ENCODE measurements around the gene PARN.
"Not testable (repeated sequence)": the region's sequence is repeated elsewhere in the genome, so short reads cannot be mapped to it uniquely, and the experiment has no call there.

Gene PARN

DNA sequence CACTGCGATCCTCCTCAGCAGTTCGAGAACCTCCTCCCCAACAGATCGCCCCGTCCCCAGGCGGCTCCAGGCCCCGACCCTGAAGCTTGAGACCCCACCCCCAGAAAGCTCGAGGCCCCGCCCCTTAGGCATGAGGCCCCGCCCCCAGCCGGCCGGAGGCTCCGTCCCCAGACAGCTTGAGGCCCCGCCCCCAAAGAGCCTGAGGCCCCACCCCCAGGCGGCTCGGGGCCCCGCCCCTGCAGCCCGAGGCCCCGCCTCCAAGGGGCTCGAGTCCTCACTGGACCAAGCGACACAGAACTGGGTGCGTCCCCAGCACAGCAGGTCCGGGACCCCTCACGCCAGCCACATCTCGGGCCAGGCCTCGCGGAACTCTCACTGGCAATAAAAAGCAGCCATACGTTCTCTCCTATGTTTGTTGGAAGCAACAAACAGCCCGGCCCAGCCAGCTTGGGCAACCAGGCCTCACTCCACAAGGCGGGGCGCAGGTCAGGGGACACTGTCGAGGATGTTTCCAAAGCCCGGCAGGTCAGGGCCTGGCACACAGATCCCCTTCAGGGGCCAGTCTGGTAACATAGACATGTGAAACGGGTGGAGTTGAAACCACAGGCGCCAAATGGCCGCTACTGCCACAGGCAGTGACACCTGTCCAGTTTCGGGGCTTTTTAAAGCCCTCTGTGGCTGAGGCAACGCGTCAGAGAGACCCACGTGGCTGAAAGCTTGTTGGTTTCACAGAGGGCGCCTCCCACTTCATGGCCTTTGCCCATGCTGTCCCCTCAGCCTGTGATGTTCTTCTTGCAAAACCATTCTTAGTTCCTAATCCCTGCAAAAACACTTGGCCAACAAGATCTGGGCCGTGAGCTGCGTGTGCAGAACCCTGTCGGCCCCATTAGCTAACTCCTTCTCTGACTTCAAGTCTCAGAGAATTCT lies 224.2 kb downstream of the PARN start:
- in situ Hi-C loops (cut with MboI; ENCODE audit: low sequenced_read_pairs), result no loop called here

DNA sequence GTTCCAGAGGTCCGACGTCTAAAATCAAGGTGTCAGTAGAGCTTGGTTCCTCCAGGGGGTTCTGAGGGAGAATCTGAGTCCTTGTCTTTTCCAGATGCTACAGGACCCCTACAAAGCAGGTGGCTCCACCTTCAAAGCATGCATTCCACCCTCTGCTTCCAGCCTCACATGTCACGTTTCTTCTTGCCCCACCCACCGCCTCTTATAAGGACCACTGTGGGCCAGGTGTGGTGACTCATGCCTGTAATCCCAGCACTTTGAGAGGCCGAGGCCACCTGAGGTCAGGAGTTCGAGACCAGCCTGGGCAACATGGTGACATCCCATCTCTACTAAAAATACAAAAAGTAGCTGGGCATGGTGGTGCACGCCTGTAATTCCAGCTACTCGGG lies 227.1 kb downstream of the PARN start:
- in situ Hi-C loops (cut with MboI; ENCODE audit: low sequenced_read_pairs), result not testable (repeated sequence)

GRCh38 chr16:14402114-14403000 lies 227.7 kb downstream of the PARN start:
- in situ Hi-C loops (cut with MboI; ENCODE audit: low sequenced_read_pairs), result not testable (repeated sequence)

- in situ Hi-C loops (cut with MboI; ENCODE audit: low sequenced_read_pairs), result not testable (repeated sequence)
Observed at GRCh38 chr16:14401711-14402061, 228.4 kb downstream of the PARN start.

DNA sequence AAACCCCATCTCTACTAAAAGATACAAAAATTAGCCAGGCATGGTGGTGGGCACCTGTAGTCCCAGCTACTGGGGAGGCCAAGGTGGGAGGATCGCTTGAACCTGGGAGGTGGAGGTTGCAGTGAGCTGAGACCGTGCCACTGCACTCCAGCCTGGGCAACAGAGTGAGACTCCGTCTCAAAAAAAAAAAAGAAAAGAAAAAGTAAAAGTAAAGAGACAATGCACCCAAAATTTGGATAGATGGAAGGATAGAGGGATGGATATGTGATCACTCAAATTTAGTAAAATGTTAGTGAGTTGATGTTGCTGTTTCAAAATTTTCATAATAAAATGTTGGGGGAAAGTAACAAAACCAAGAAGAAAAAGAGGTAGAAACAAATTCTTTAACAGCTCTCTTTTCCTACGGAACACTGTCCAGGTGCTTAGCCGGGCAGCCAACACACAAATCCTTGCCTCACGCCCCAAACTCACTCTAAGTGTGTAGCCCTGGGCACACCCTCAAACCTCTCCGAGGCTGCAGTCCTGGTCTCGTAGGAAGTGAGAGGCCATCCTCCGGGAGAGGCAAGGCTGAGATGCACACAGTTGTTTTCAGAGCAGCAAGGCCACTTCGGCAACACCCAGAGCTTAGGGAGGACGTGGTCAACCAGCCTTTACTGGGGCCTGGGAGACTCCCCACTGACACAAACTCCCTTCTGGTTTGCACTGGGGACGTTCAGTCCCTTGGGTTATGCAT lies 228.9 kb downstream of the PARN start:
- in situ Hi-C loops (cut with MboI; ENCODE audit: low sequenced_read_pairs), result not testable (repeated sequence)

- in situ Hi-C loops (cut with MboI; ENCODE audit: low sequenced_read_pairs), result no loop called here
Observed at GRCh38 chr16:14400285-14400977, 229.6 kb downstream of the PARN start.

- in situ Hi-C loops (cut with MboI; ENCODE audit: low sequenced_read_pairs), result no loop called here
Observed at GRCh38 chr16:14399378-14400284, 230.4 kb downstream of the PARN start.

DNA sequence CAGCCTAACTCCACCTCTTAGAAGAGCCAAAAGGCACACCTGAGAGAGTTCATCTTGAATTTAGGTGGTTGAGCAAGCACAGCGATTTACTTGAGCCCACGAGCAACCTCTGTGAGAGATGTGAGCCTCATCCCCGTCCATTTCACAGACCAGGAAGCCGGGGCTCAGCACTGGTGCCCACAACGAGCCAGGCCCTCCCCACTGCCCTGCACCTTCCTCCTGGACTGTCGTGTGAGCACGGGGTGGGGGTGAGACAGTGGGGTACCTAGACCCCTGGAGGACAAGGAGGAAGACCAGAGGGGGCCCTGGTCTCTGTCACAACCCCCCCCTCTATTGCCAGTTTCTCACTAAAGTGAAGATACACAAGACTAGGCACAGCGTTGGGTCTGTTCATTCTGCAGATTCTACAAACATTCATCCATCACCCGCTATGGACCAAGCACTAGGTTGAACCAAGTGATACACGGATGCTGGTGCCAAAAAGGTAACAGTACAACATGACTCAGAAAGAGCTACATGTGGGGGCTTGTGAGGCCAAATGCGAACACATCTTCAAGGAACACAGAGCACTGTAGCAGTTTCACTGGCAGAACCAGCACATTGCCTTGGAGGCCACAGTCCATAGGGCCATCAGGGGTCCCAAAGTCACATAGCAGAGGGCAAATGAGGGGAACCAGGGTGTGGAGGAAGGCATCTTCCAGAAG lies 231.9 kb downstream of the PARN start:
- in situ Hi-C loops (cut with MboI; ENCODE audit: low sequenced_read_pairs), result no loop called here

GRCh38 chr16:14395710-14396304 lies 234.3 kb downstream of the PARN start:
- in situ Hi-C loops (cut with MboI; ENCODE audit: low sequenced_read_pairs), result not testable (repeated sequence)

GRCh38 chr16:14394834-14395233 lies 235.2 kb downstream of the PARN start:
- in situ Hi-C loops (cut with MboI; ENCODE audit: low sequenced_read_pairs), result no loop called here

DNA sequence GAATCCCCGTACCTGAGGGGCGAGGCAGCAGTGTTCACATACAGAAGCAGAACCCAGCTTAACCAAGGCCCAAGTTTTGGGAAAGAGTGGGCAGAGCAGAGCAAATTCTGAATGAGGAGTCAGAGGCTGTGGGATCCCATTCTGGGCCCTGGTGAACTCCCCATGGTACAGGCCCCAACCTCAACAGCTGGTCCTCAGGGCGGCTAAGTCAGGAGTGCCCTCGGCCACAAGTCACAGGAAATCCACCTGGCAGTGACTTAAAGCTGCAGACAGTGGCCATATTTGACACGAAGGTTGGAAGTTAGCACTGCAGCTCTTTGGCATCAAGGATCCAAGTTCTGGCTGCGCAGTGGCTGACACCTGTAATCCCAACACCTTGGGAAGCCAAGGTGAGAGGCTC lies 237.1 kb downstream of the PARN start:
- in situ Hi-C loops (cut with MboI; ENCODE audit: low sequenced_read_pairs), result no loop called here

DNA sequence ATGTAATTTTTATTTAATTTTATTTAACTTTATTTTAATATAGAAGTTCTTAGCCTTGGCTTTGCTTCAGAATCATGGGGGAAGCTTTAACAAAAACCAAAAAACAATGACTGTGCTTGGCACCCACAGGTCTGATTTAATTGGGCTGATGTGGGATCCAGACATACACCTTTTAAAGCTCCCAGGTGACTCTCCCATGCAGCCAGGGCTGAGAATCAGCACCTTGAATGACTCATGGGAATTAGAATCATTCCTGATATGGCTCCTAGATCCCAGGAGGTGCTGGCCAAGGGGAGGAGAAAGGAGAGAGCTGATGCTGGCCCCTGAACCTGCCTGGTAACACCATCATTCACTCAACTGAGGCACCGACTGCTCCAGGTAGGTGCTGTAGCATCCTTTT lies 240.7 kb downstream of the PARN start:
- in situ Hi-C loops (cut with MboI; ENCODE audit: low sequenced_read_pairs), result no loop called here

GRCh38 chr16:14388243-14388642 lies 241.8 kb downstream of the PARN start:
- in situ Hi-C loops (cut with MboI; ENCODE audit: low sequenced_read_pairs), result no loop called here

GRCh38 chr16:14386115-14386514 lies 243.9 kb downstream of the PARN start:
- in situ Hi-C loops (cut with MboI; ENCODE audit: low sequenced_read_pairs), result no loop called here

Data from HL-60/S4 treated with phorbol 12-myristate 13-acetate at 8.2 ng/mL for 4 days and 3 days (cell line).